HG03575 (cell line): ENCODE measurements around the gene CCNB1.
"Not testable (repeated sequence)": the region's sequence is repeated elsewhere in the genome, so short reads cannot be mapped to it uniquely, and the experiment has no call there.

Experiments used
- ATAC-seq: cut with Tn5 transposase; IDR thresholded peaks from one replicate; pipeline ENCODE4 v1.9.1; 2021; ENCODE audit not compliant: unreplicated experiment, insufficient number of reproducible peaks, low FRiP score; ENCODE audit errors: extremely low read depth

CCNB1 gene

GRCh38 chr5:69166686-69167492 lies at the start of gene CCNB1:
Gene CCNB1 (plus strand): TSS chr5:69167150. CDS start chr5:69167263, 113 bp downstream.
- peak; percentile 90 for ATAC-seq

GRCh38 chr5:69129413-69129812 lies 37.5 kb upstream of the CCNB1 start:
- no peak for ATAC-seq

GRCh38 chr5:69130241-69130640 lies 36.7 kb upstream of the CCNB1 start:
- ATAC-seq: no peak

GRCh38 chr5:69131304-69131703 lies 35.6 kb upstream of the CCNB1 start:
- ATAC-seq: no peak

- ATAC-seq: no peak
Observed at GRCh38 chr5:69134126-69134525, 32.8 kb upstream of the CCNB1 start.

GRCh38 chr5:69136293-69136692 lies 30.7 kb upstream of the CCNB1 start:
- peak; percentile 80 for ATAC-seq

- not testable (repeated sequence) for ATAC-seq
Observed at GRCh38 chr5:69137208-69137607, 29.7 kb upstream of the CCNB1 start.

GRCh38 chr5:69137807-69138206 lies 29.1 kb upstream of the CCNB1 start:
- no peak for ATAC-seq

- ATAC-seq: no peak
Observed at GRCh38 chr5:69138766-69139165, 28.2 kb upstream of the CCNB1 start.

GRCh38 chr5:69140239-69140638 lies 26.7 kb upstream of the CCNB1 start:
- ATAC-seq: not testable (repeated sequence)

- no peak for ATAC-seq
Observed at GRCh38 chr5:69140827-69141226, 26.1 kb upstream of the CCNB1 start.

- ATAC-seq: not testable (repeated sequence)
Observed at GRCh38 chr5:69148576-69148975, 18.4 kb upstream of the CCNB1 start.

- ATAC-seq: no peak
Observed at GRCh38 chr5:69148981-69149675, 17.8 kb upstream of the CCNB1 start.

GRCh38 chr5:69149676-69150010 lies 17.3 kb upstream of the CCNB1 start:
- ATAC-seq: no peak

- ATAC-seq: no peak
Observed at GRCh38 chr5:69152731-69153130, 14.2 kb upstream of the CCNB1 start.

- no peak for ATAC-seq
Observed at GRCh38 chr5:69156456-69156855, 10.5 kb upstream of the CCNB1 start.

- ATAC-seq: no peak
Observed at GRCh38 chr5:69158039-69158438, 8.9 kb upstream of the CCNB1 start.

GRCh38 chr5:69160651-69161050 lies 6.3 kb upstream of the CCNB1 start:
- no peak for ATAC-seq

- ATAC-seq: no peak
Observed at GRCh38 chr5:69167493-69167855, 524 bp downstream of the CCNB1 start.

GRCh38 chr5:69167929-69168328 lies 979 bp downstream of the CCNB1 start:
- no peak for ATAC-seq

GRCh38 chr5:69170495-69170894 lies 3.5 kb downstream of the CCNB1 start:
- no peak for ATAC-seq
